ENCODE results near the gene POLG.

GRCh38 chr15:89368566-89369223 is 34.1 kb upstream of the POLG start:
- TF ChIP-seq POLR2A (IDR thresholded peaks at IDR 0.05) (no peak), CTCF (IDR thresholded peaks at IDR 0.05) (no peak), EP300 (IDR thresholded peaks at IDR 0.05) (no peak)
